Fibroblast of lung (primary cell): ENCODE data around the gene WASL.

ENCODE experiments used
- EZH2 ChIP-seq: IDR thresholded peaks from 2 replicates; pipeline ENCODE4 v1.5.1; 2012; ENCODE audit warnings: low read length, control low read depth, mild to moderate bottlenecking; ENCODE audit errors: missing control alignments
- TF ChIP-seq, protein P1 (sequence below), 2 donors: IDR thresholded peaks in 1 of 2; conservative IDR thresholded peaks in 1 of 2; 1 replicate in 1 of 2; 2 replicates in 1 of 2; pipeline ENCODE4 v1.5.1; 2011 to 2012; ENCODE audit warnings: low read length in 2 of 2, control low read depth in 1 of 2, inconsistent platforms in 1 of 2, low read depth in 1 of 2, mild to moderate bottlenecking in 1 of 2

- TF ChIP-seq, protein P1, sequence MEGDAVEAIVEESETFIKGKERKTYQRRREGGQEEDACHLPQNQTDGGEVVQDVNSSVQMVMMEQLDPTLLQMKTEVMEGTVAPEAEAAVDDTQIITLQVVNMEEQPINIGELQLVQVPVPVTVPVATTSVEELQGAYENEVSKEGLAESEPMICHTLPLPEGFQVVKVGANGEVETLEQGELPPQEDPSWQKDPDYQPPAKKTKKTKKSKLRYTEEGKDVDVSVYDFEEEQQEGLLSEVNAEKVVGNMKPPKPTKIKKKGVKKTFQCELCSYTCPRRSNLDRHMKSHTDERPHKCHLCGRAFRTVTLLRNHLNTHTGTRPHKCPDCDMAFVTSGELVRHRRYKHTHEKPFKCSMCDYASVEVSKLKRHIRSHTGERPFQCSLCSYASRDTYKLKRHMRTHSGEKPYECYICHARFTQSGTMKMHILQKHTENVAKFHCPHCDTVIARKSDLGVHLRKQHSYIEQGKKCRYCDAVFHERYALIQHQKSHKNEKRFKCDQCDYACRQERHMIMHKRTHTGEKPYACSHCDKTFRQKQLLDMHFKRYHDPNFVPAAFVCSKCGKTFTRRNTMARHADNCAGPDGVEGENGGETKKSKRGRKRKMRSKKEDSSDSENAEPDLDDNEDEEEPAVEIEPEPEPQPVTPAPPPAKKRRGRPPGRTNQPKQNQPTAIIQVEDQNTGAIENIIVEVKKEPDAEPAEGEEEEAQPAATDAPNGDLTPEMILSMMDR (conservative IDR thresholded peaks at IDR 0.05 in 1 of 2, IDR thresholded peaks at IDR 0.05 in 1 of 2; ENCODE audit: low read depth in 1 of 2, low read length in 2 of 2), result no peak
- no peak for TF ChIP-seq EZH2
These were observed 47.8 kb upstream of the WASL start for GRCh38 chr7:123796568-123796967.
